Naive thymus-derived CD8-positive, alpha-beta T cell (primary cell): ENCODE measurements around the gene CACYBP. TPM values are rescaled to one million over a fixed set of nuclear protein-coding genes. Genes with fewer than 3 reads are reported as not detected.
"Not testable (repeated sequence)": the region's sequence is repeated elsewhere in the genome, so short reads cannot be mapped to it uniquely, and the experiment has no call there.

Experiments
- ATAC-seq, 2 donors: fragments of 150-1000 bp; cut with Tn5 transposase in 1 of 2; sonication (Bioruptor Pico), chemical (Tn5 transposase) in 1 of 2; 1 replicate in 1 of 2; 2 replicates in 1 of 2; pipeline ENCODE4 v1.10.0; 2021; ENCODE audit warnings: mild to moderate bottlenecking in 2 of 2, moderate library complexity in 2 of 2
- POLR2A ChIA-PET: fragments of 350-600 bp; sonication (Branson Sonifier 250); formaldehyde crosslinking; loops from one replicate; lab custom pipeline; 2021; ENCODE audit warnings: antibody characterized with exemption; lab: Charles Lee
- DNase-seq, 10 donors: peaks; one replicate each; pipeline versions ENCODE4 v3.0.0 to v3.0.0-alpha.2; 2020 to 2022
- H3K27ac Mint-ChIP-seq, 10 donors: one replicate each; pipeline ENCODE4 v1.8.0; 2020 to 2022; ENCODE audit warnings: mild to moderate bottlenecking in 10 of 10, mixed read lengths in 10 of 10, moderate library complexity in 4 of 10, inconsistent platforms in 1 of 10
- H3K27me3 Mint-ChIP-seq, 5 donors: one replicate each; pipeline ENCODE4 v1.8.0; 2021 to 2022; ENCODE audit warnings: mixed read lengths in 5 of 5
- H3K36me3 Mint-ChIP-seq, 3 donors: one replicate each; pipeline ENCODE4 v1.8.0; 2020 to 2022; ENCODE audit warnings: mixed read lengths in 3 of 3, mild to moderate bottlenecking in 2 of 3, inconsistent platforms in 1 of 3
- H3K4me1 Mint-ChIP-seq, 4 donors: one replicate each; pipeline ENCODE4 v1.8.0; 2021 to 2022; ENCODE audit warnings: mixed read lengths in 4 of 4
- H3K4me3 Mint-ChIP-seq, 10 donors: one replicate each; pipeline ENCODE4 v1.8.0; 2020 to 2022; ENCODE audit warnings: mild to moderate bottlenecking in 10 of 10, mixed read lengths in 10 of 10, moderate library complexity in 6 of 10, inconsistent platforms in 1 of 10
- H3K9me3 Mint-ChIP-seq, 9 donors: one replicate each; pipeline ENCODE4 v1.8.0; 2020 to 2022; ENCODE audit warnings: mixed read lengths in 9 of 9, mild to moderate bottlenecking in 3 of 9, inconsistent platforms in 1 of 9, moderate library complexity in 1 of 9
- polyA plus RNA-seq, 3 donors: library from polyadenylated mRNA; unstranded; fragments of 300-500 nt; fragmentation: Illumina TruSeq; gene quantifications; one replicate each; pipeline ENCODE4 v1.2.3, GENCODE V29; 2021
- total RNA-seq, 8 experiments: library from RNA in 2 of 8; stranded (reverse) in 2 of 8; gene quantifications; one replicate each; pipeline ENCODE4 v1.2.3 and lab custom pipeline; 2021 to 2026

Gene CACYBP
- total and polyA plus RNA-seq, 5 experiments from 2014 or later, result 97.3 to 185 (median 167) TPM

GRCh38 chr1:175019524-175019923, 19.8 kb downstream of the CACYBP start:
- Mint-ChIP-seq H3K27ac (peak overlapping the region in 2 of 10 donors; percentile 44 to 50), H3K4me3 (no peak overlapping the region)
- ATAC-seq, result no peak

GRCh38 chr1:175023043-175023921, 23.5 kb downstream of the CACYBP start, which contains the start of gene MRPS14:
Gene MRPS14, minus strand, starts transcription at chr1:175023425. Its CDS starts 17 bp downstream, at chr1:175023408.
- H3K27ac Mint-ChIP-seq, result peak within 1 kb of the TSS; percentile 92 to 100 (median 96)
- H3K4me1 Mint-ChIP-seq, result peaks cover 24 to 39% (median 32%) of the 10 kb centered on the region in 4 donors
- ATAC-seq (peak; percentile 92 to 93), DNase-seq (peak; percentile 94 to 99 (median 97))
- peaks cover 0 to 17% (median 2%) of the 10 kb centered on the region in 3 donors for H3K36me3 Mint-ChIP-seq
- peak within 1 kb of the TSS; percentile 87 to 98 (median 92) for H3K4me3 Mint-ChIP-seq
- POLR2A ChIA-PET, result interaction anchor here (0.5 to 4.2 kb wide), 23 partner anchors 9 to 1546 kb away, joined by 3 to 180 read pairs (median 5); partner anchors contain the start of genes CACYBP, KLHL20, PRDX6 and RC3H1
- peaks cover 0 to 8% (median 0%) of the 10 kb centered on the region in 9 donors for H3K9me3 Mint-ChIP-seq
- H3K27me3 Mint-ChIP-seq, result no peaks in the 10 kb centered on the region

More at GRCh38 chr1:175019524-175019923, 19.8 kb downstream of the CACYBP start:
- POLR2A ChIA-PET, result no interaction called here
- no peak for DNase-seq
- H3K36me3 Mint-ChIP-seq, result peaks cover 0 to 54% (median 9%) of the 10 kb centered on the region in 3 donors
- peaks cover 26 to 41% (median 38%) of the 10 kb centered on the region in 4 donors for H3K4me1 Mint-ChIP-seq
- H3K27me3 Mint-ChIP-seq, result no peaks in the 10 kb centered on the region
- H3K9me3 Mint-ChIP-seq, result peaks cover 0 to 2% (median 0%) of the 10 kb centered on the region in 9 donors

- H3K36me3 Mint-ChIP-seq, result peaks cover 0 to 14% (median under 1%) of the 10 kb centered on the region in 3 donors
- POLR2A ChIA-PET, result interaction anchor here (0.6 to 4.2 kb wide), 19 partner anchors 8 to 1547 kb away, joined by 3 to 180 read pairs (median 5); partner anchors contain the start of genes CACYBP, KLHL20, PRDX6 and RC3H1
- H3K27ac Mint-ChIP-seq, result peak overlapping the region; percentile 92 to 100 (median 96)
- peak overlapping the region; percentile 87 to 98 (median 92) for H3K4me3 Mint-ChIP-seq
- H3K9me3 Mint-ChIP-seq, DNase-seq, ATAC-seq, H3K27me3 Mint-ChIP-seq: not testable (repeated sequence)
- peaks cover 24 to 39% (median 31%) of the 10 kb centered on the region in 4 donors for H3K4me1 Mint-ChIP-seq
Measured at GRCh38 chr1:175023922-175024242, 24.1 kb downstream of the CACYBP start.

DNA sequence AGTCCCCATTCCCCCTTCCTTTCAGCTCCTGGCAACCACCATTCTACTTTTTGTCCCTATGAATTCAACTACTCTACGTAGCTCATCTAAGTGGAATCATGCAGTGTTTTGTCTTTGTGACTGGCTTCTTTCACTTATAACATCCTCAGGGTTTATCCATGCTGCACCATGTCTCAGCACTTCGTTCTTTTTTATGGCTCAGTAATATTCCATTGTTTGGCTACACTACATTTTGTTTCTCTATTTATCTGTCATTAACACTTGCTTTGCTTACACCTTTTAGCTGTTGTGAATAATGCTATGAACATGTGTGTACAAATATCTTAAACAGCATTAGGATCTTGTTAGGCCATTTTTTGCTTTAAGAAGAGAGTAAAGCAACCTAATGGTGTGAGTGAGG, 25.0 kb downstream of the CACYBP start:
- H3K36me3 Mint-ChIP-seq, result peaks cover 0 to 12% (median 0%) of the 10 kb centered on the region in 3 donors
- ATAC-seq (no peak), DNase-seq (no peak)
- peak overlapping the region in 9 of 10 donors; percentile 15 to 98 (median 64) for H3K4me3 Mint-ChIP-seq
- POLR2A ChIA-PET, result interaction anchor here (0.7 to 4.2 kb wide), 2 partner anchors 25 to 118 kb away, joined by 4 to 180 read pairs; partner anchors contain the start of gene CACYBP
- no peaks in the 10 kb centered on the region for H3K27me3 Mint-ChIP-seq
- H3K27ac Mint-ChIP-seq, result peak overlapping the region in 9 of 10 donors; percentile 49 to 100 (median 93)
- peaks cover 29 to 46% (median 36%) of the 10 kb centered on the region in 4 donors for H3K4me1 Mint-ChIP-seq
- H3K9me3 Mint-ChIP-seq, result peaks cover 0 to 8% (median 0%) of the 10 kb centered on the region in 9 donors

GRCh38 chr1:175033953-175034352, 34.2 kb downstream of the CACYBP start:
- H3K4me1 Mint-ChIP-seq, result peaks cover 6 to 9% (median 6%) of the 10 kb centered on the region in 4 donors
- POLR2A ChIA-PET, result no interaction called here
- H3K36me3 Mint-ChIP-seq, result no peaks in the 10 kb centered on the region
- no peak overlapping the region for H3K27ac Mint-ChIP-seq
- DNase-seq, result no peak
- peaks cover 0 to 7% (median 0%) of the 10 kb centered on the region in 5 donors for H3K27me3 Mint-ChIP-seq
- no peaks in the 10 kb centered on the region for H3K9me3 Mint-ChIP-seq
- H3K4me3 Mint-ChIP-seq, result no peak overlapping the region
- ATAC-seq, result no peak

DNA sequence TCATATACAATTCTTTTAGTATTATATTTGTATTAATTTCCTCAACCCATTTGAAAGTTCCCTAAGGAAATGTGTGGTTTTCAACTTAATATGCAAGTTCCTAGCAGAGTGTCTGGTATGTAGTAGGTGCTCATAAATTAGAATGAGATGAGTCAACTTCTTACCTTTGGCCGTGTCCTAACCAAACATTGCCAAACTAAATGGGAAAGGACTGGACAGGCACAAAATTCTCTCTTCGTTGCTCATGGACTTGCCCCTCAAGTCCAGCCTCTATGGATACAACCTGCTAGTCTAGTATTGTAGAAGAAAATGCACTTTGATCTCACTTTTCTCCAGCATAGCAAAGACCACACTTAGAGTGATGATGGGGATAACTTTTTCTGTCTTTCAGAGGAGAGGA, 35.0 kb downstream of the CACYBP start:
- Mint-ChIP-seq H3K4me3 (no peak overlapping the region), H3K36me3 (no peaks in the 10 kb centered on the region), H3K4me1 (peaks cover under 1 to 2% (median 2%) of the 10 kb centered on the region in 4 donors), H3K27ac (no peak overlapping the region), H3K9me3 (no peaks in the 10 kb centered on the region), H3K27me3 (peaks cover 0 to 7% (median 0%) of the 10 kb centered on the region in 5 donors)
- POLR2A ChIA-PET, result no interaction called here
- DNase-seq, result no peak
- no peak for ATAC-seq

GRCh38 chr1:175035865-175036264, 36.1 kb downstream of the CACYBP start:
- Mint-ChIP-seq H3K27ac (no peak overlapping the region), H3K36me3 (no peaks in the 10 kb centered on the region), H3K9me3 (no peaks in the 10 kb centered on the region), H3K4me3 (no peak overlapping the region), H3K27me3 (peaks cover 0 to 7% (median 0%) of the 10 kb centered on the region in 5 donors), H3K4me1 (no peaks in the 10 kb centered on the region)
- ATAC-seq (no peak), DNase-seq (no peak)
- POLR2A ChIA-PET, result no interaction called here

DNA sequence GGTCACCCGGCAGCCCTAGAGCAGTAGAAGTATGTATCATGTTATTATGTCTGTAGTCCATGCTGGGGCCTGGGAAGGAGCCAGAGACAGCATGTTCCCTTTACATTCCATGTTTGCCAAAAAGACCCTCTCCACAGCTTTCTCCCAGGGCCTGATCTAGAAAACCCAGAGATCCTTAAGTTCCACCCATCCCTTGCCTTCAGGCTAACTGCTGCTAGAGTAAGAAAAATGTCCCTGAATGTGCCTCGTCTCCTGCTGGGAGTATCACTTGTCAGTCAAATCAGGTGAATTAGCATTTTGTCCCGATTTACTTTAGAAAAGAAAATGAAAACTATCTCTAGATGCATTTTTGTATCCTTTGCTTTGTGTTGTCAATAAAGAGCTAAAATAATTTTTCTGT, 36.7 kb downstream of the CACYBP start:
- Mint-ChIP-seq H3K36me3 (no peaks in the 10 kb centered on the region), H3K4me3 (no peak overlapping the region), H3K27me3 (peaks cover 0 to 7% (median 0%) of the 10 kb centered on the region in 5 donors), H3K4me1 (no peaks in the 10 kb centered on the region), H3K27ac (no peak overlapping the region), H3K9me3 (no peaks in the 10 kb centered on the region)
- ATAC-seq (no peak), DNase-seq (no peak)
- POLR2A ChIA-PET, result no interaction called here

DNA sequence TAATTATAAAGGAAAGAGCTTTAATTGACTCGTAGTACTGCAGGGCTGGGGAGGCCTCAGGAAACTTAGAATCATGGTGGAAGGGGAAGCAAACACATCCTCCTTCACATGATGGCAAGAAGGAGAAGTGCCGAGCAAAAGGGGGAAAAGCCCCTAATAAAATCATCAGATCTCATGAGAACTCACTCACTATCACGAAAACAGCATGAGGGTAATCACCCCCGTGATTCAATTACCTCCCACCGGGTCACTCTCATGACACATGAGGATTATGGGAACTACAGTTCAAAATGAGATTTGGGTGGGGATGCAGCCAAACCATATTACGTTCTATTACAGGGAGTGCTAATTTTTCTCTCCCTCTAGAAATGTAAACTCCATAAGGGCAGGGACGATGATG, 37.7 kb downstream of the CACYBP start:
- Mint-ChIP-seq H3K27me3 (peaks cover 0 to 7% (median 0%) of the 10 kb centered on the region in 5 donors), H3K9me3 (no peaks in the 10 kb centered on the region), H3K27ac (no peak overlapping the region), H3K36me3 (no peaks in the 10 kb centered on the region), H3K4me1 (no peaks in the 10 kb centered on the region), H3K4me3 (no peak overlapping the region)
- POLR2A ChIA-PET, result no interaction called here
- no peak for DNase-seq
- no peak for ATAC-seq

- Mint-ChIP-seq H3K36me3 (no peaks in the 10 kb centered on the region), H3K27me3 (peaks cover 0 to 8% (median 7%) of the 10 kb centered on the region in 5 donors), H3K4me3 (no peak overlapping the region), H3K9me3 (no peaks in the 10 kb centered on the region), H3K4me1 (peaks cover 0 to 2% (median 0%) of the 10 kb centered on the region in 4 donors), H3K27ac (no peak overlapping the region)
- POLR2A ChIA-PET, result interaction anchor here (0.8 kb wide), 1 partner anchor 18 kb away, joined by 3 read pairs; no protein-coding TSS in a partner anchor
- ATAC-seq, result no peak
- no peak for DNase-seq
Measured at GRCh38 chr1:175040324-175040879, 40.7 kb downstream of the CACYBP start.

- H3K9me3 Mint-ChIP-seq, result no peaks in the 10 kb centered on the region
- POLR2A ChIA-PET, result no interaction called here
- no peak overlapping the region for H3K27ac Mint-ChIP-seq
- no peaks in the 10 kb centered on the region for H3K36me3 Mint-ChIP-seq
- peaks cover 0 to 2% (median 0%) of the 10 kb centered on the region in 4 donors for H3K4me1 Mint-ChIP-seq
- H3K4me3 Mint-ChIP-seq, result no peak overlapping the region
- no peak for ATAC-seq
- peaks cover 4 to 10% (median 7%) of the 10 kb centered on the region in 5 donors for H3K27me3 Mint-ChIP-seq
- DNase-seq, result no peak
Measured at GRCh38 chr1:175042650-175043049, 42.9 kb downstream of the CACYBP start.

DNA sequence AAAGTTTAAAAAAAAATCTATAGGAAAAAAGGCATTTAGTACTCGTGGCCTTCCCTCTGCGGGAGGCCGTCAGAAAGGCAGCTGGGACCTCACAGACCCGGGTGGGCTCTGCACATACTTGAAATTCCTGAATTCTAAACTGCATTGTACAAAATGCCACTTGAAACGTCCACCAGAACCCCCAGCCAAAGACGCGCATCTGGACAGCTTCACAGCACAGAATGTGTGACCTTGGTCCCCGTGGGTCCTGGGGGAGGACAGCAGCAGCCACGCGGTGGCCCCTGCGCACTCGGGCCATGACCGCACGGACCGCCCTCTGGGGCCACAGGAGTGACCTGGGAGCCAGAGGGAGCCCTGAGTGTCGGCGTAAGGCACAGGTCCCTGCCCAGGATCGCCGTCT, 44.1 kb downstream of the CACYBP start:
- no peak for DNase-seq
- H3K4me1 Mint-ChIP-seq, result peaks cover 0 to 2% (median 0%) of the 10 kb centered on the region in 4 donors
- peaks cover 4 to 22% (median 14%) of the 10 kb centered on the region in 5 donors for H3K27me3 Mint-ChIP-seq
- H3K4me3 Mint-ChIP-seq, result no peak overlapping the region
- no peaks in the 10 kb centered on the region for H3K36me3 Mint-ChIP-seq
- POLR2A ChIA-PET, result no interaction called here
- no peak for ATAC-seq
- H3K27ac Mint-ChIP-seq, result no peak overlapping the region
- no peaks in the 10 kb centered on the region for H3K9me3 Mint-ChIP-seq
